H9 (cell line): ENCODE measurements around the gene AIF1L. TPM values are rescaled to one million over a fixed set of nuclear protein-coding genes. Genes with fewer than 3 reads are reported as not detected.

ENCODE experiments used
- DNase-seq: peaks from one replicate; pipeline ENCODE4 v3.0.0-alpha.2; 2017
- H2AFZ ChIP-seq: one replicate; pipeline ENCODE4 v1.6.1; 2013; ENCODE audit warnings: mild to moderate bottlenecking, low read length, control low read depth, moderate library complexity
- H2AK5ac ChIP-seq: 2 replicates; pipeline ENCODE4 v1.6.1; 2013; ENCODE audit warnings: low read length, control low read depth, mixed read lengths; ENCODE audit not compliant: insufficient read length
- H2BK120ac ChIP-seq: one replicate; pipeline ENCODE4 v1.6.1; 2013; ENCODE audit warnings: low read depth, mild to moderate bottlenecking, low read length, control low read depth, inconsistent platforms; ENCODE audit not compliant: poor library complexity, severe bottlenecking
- H2BK12ac ChIP-seq: 2 replicates; pipeline ENCODE4 v1.6.1; 2013; ENCODE audit warnings: low read length, control low read depth, mixed read lengths, low read depth; ENCODE audit not compliant: insufficient read length
- H2BK15ac ChIP-seq: 2 replicates; pipeline ENCODE4 v1.6.1; 2013; ENCODE audit warnings: low read depth, low read length, control low read depth
- H2BK20ac ChIP-seq: one replicate; pipeline ENCODE4 v1.6.1; 2013; ENCODE audit warnings: low read depth, mild to moderate bottlenecking, low read length, control low read depth, inconsistent platforms; ENCODE audit not compliant: poor library complexity, severe bottlenecking
- H2BK5ac ChIP-seq: 2 replicates; pipeline ENCODE4 v1.6.1; 2013; ENCODE audit warnings: low read length, control low read depth, mixed read lengths; ENCODE audit not compliant: insufficient read length
- H3K14ac ChIP-seq: 2 replicates; pipeline ENCODE4 v1.6.1; 2013; ENCODE audit warnings: low read length, control low read depth; ENCODE audit not compliant: insufficient read depth
- H3K18ac ChIP-seq: 2 replicates; pipeline ENCODE4 v1.6.1; 2013; ENCODE audit warnings: low read depth, mild to moderate bottlenecking, mixed read lengths, low read length, control low read depth; ENCODE audit not compliant: insufficient read length
- H3K23ac ChIP-seq: 2 replicates; pipeline ENCODE4 v1.6.1; 2013; ENCODE audit warnings: low read length, control low read depth, mixed read lengths, low read depth; ENCODE audit not compliant: insufficient read length
- H3K23me2 ChIP-seq: 2 replicates; pipeline ENCODE4 v1.6.1; 2013; ENCODE audit warnings: low read depth, mild to moderate bottlenecking, mixed read lengths, low read length, control low read depth; ENCODE audit not compliant: insufficient read length, poor library complexity, severe bottlenecking
- H3K27ac ChIP-seq: 2 replicates; pipeline ENCODE4 v1.5.1; 2013; ENCODE audit warnings: low read length, control low read depth, mixed read lengths, low read depth; ENCODE audit not compliant: insufficient read length
- H3K27me3 ChIP-seq: 2 replicates; pipeline ENCODE4 v1.6.1; 2013; ENCODE audit warnings: low read length, control low read depth, inconsistent platforms; ENCODE audit not compliant: insufficient read depth
- H3K4ac ChIP-seq: 2 replicates; pipeline ENCODE4 v1.6.1; 2013; ENCODE audit warnings: low read depth, mild to moderate bottlenecking, control low read depth, inconsistent platforms, low read length, moderate library complexity
- H3K4me1 ChIP-seq: 2 replicates; pipeline ENCODE4 v1.6.1; 2013; ENCODE audit warnings: low read length, control low read depth, inconsistent platforms; ENCODE audit not compliant: insufficient read depth
- H3K4me2 ChIP-seq: 2 replicates; pipeline ENCODE4 v1.6.1; 2013; ENCODE audit warnings: low read length, control low read depth, mixed read lengths; ENCODE audit not compliant: insufficient read length, insufficient read depth
- H3K56ac ChIP-seq: 2 replicates; pipeline ENCODE4 v1.6.1; 2013; ENCODE audit warnings: low read depth, mild to moderate bottlenecking, mixed read lengths, low read length, control low read depth; ENCODE audit not compliant: insufficient read length
- H3K79me1 ChIP-seq: 2 replicates; pipeline ENCODE4 v1.6.1; 2013; ENCODE audit warnings: low read depth, mild to moderate bottlenecking, moderate library complexity, low read length, control low read depth, inconsistent platforms; ENCODE audit not compliant: insufficient read depth, poor library complexity, severe bottlenecking
- H3K79me2 ChIP-seq: 2 replicates; pipeline ENCODE4 v1.6.1; 2013; ENCODE audit warnings: low read length, control low read depth, inconsistent platforms; ENCODE audit not compliant: insufficient read depth
- H3K9ac ChIP-seq: 2 replicates; pipeline ENCODE4 v1.6.1; 2013; ENCODE audit warnings: low read length, control low read depth, mixed read lengths; ENCODE audit not compliant: insufficient read length; ENCODE audit errors: extremely low read depth
- H3K9me3 ChIP-seq: one replicate; pipeline ENCODE4 v1.6.1; 2013; ENCODE audit warnings: low read depth, low read length, inconsistent platforms; ENCODE audit not compliant: control insufficient read depth
- H3T11ph ChIP-seq: one replicate; pipeline ENCODE4 v1.6.1; 2013; ENCODE audit warnings: mild to moderate bottlenecking, low read length, control low read depth, inconsistent platforms
- H4K20me1 ChIP-seq: one replicate; pipeline ENCODE4 v1.6.1; 2013; ENCODE audit not compliant: control insufficient read depth, insufficient read length, insufficient read depth
- H4K5ac ChIP-seq: 2 replicates; pipeline ENCODE4 v1.6.1; 2013; ENCODE audit warnings: low read depth, mild to moderate bottlenecking, mixed read lengths, low read length, control low read depth; ENCODE audit not compliant: insufficient read length
- H4K8ac ChIP-seq: replicated peaks from 2 replicates; pipeline ENCODE4 v1.6.1; 2013; ENCODE audit warnings: low read length, control low read depth, mixed read lengths, low read depth; ENCODE audit not compliant: insufficient read length
- H4K91ac ChIP-seq: 2 replicates; pipeline ENCODE4 v1.6.1; 2013; ENCODE audit warnings: low read depth, mild to moderate bottlenecking, moderate library complexity, mixed read lengths, low read length, control low read depth; ENCODE audit not compliant: insufficient read length
- H3K27ac Mint-ChIP-seq, 3 experiments: 2 replicates in 2 of 3; 3 replicates in 1 of 3; pipeline ENCODE4 v1.8.0; 2020 to 2021; ENCODE audit warnings: mixed read lengths in 3 of 3, mild to moderate bottlenecking in 1 of 3, moderate library complexity in 1 of 3
- H3K27me3 Mint-ChIP-seq: 2 replicates; pipeline ENCODE4 v1.8.0; 2021; ENCODE audit warnings: low read depth, mild to moderate bottlenecking, moderate library complexity, mixed read lengths
- H3K36me3 Mint-ChIP-seq, 3 experiments: 2 replicates in 2 of 3; 3 replicates in 1 of 3; pipeline ENCODE4 v1.8.0; 2020 to 2021; ENCODE audit warnings: low read depth in 3 of 3, mixed read lengths in 3 of 3; ENCODE audit not compliant: insufficient read depth in 1 of 3
- H3K4me1 Mint-ChIP-seq, 2 experiments: 2 replicates each; pipeline ENCODE4 v1.8.0; 2020; ENCODE audit warnings: mixed read lengths in 2 of 2
- H3K4me3 Mint-ChIP-seq, 2 experiments: 2 replicates in 1 of 2; 3 replicates in 1 of 2; pipeline ENCODE4 v1.8.0; 2020 to 2021; ENCODE audit warnings: mild to moderate bottlenecking in 2 of 2, mixed read lengths in 2 of 2, moderate library complexity in 1 of 2
- H3K9me3 Mint-ChIP-seq, 2 experiments: 2 replicates in 1 of 2; 3 replicates in 1 of 2; pipeline ENCODE4 v1.8.0; 2020; ENCODE audit warnings: mild to moderate bottlenecking in 2 of 2, mixed read lengths in 2 of 2, moderate library complexity in 1 of 2
- CTCF ChIP-seq: fragments of 200-600 bp; sonication (generic); conservative IDR thresholded peaks from 3 replicates; pipeline ENCODE4 v1.8.0; 2021; ENCODE audit warnings: antibody characterized with exemption, mild to moderate bottlenecking
- WGBS: extraction: QIAGEN DNeasy Blood & Tissue Kit; methylation state at CpG from one replicate; pipeline ENCODE4 v1.1.7; 2013; ENCODE audit warnings: missing lambda C conversion rate, low lambda C conversion rate, mixed read lengths; ENCODE audit not compliant: insufficient read length; ENCODE audit errors: extremely low coverage; 5-methylcytosine and 5-hydroxymethylcytosine counted together
- total RNA-seq: library from RNA; stranded (reverse); gene quantifications from 2 replicates; pipeline ENCODE4 v1.2.1, GENCODE V29; 2021

The AIF1L gene
- total RNA-seq, 1 experiment from 2014 or later, result 122 TPM

DNA sequence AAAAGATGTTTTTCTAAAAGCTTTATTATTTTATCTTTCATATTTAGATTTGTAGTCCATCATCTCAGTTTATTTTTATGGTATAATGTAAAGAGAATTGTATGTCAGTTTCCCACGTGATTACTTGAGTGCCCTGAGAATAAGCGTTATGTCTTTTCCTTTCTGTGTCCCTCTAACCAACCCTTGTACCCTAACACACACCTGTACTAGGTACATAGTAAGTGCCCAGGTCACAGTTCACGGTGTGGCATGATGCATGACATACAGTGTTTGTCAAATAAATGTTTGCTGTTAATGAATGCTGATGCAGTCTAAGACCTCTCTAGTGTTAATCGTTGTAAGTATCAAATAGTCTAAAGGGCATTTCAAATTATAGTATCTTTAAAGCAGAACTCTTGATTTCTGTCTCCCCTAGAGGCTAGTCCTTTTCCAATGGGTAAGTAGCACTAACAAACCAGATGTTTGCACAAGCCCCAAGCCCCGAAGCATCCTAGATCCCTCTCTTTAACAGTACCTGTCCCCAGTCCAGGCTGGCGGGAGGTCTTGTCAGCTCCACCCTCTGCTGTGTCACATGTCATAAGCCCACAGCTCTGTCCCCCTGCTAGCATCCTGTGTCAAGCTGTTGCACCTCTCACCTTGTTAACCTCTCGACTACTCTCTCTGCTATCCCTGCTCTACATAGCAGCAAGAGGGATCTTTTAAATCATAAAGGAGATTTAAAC is 52.8 kb downstream of the AIF1L start:
- no peak overlapping the region for H4K8ac ChIP-seq
- no peak overlapping the region for H4K91ac ChIP-seq
- no peak overlapping the region for H3K9ac ChIP-seq
- peaks cover 5% of the 10 kb centered on the region for H3K79me1 ChIP-seq
- H3K79me2 ChIP-seq, result no peaks in the 10 kb centered on the region
- H2AFZ ChIP-seq, result no peak overlapping the region
- no peak overlapping the region for H3K56ac ChIP-seq
- no peak for TF ChIP-seq CTCF
- WGBS, result no CpG with 5 or more reads among the region's 7 CpGs
- no peak overlapping the region for H3K14ac ChIP-seq
- H2BK12ac ChIP-seq, result no peak overlapping the region
- no peak overlapping the region for H3K4me2 ChIP-seq
- no peaks in the 10 kb centered on the region for H3K9me3 ChIP-seq
- H3K4ac ChIP-seq, result no peak overlapping the region
- H3T11ph ChIP-seq, result no peak overlapping the region
- Mint-ChIP-seq H3K4me1 (peaks cover 0 to 7% of the 10 kb centered on the region in 2 experiments; a peak in 2 of 4 replicates), H3K9me3 (no peaks in the 10 kb centered on the region), H3K27me3 (no peaks in the 10 kb centered on the region), H3K27ac (peak overlapping the region in 1 of 3 experiments; percentile 67; a peak in 4 of 7 replicates), H3K36me3 (peaks cover 33 to 91% (median 87%) of the 10 kb centered on the region in 3 experiments; a peak in 6 of 7 replicates), H3K4me3 (no peak overlapping the region)
- no peaks in the 10 kb centered on the region for H3K23me2 ChIP-seq
- no peak overlapping the region for H4K5ac ChIP-seq
- H2BK20ac ChIP-seq, result no peak overlapping the region
- no peak for DNase-seq
- H3K27me3 ChIP-seq, result no peaks in the 10 kb centered on the region
- H2BK120ac ChIP-seq, result no peak overlapping the region
- no peaks in the 10 kb centered on the region for H4K20me1 ChIP-seq
- no peak overlapping the region for H2BK15ac ChIP-seq
- H3K4me1 ChIP-seq, result no peaks in the 10 kb centered on the region
- no peak overlapping the region for H3K23ac ChIP-seq
- no peak overlapping the region for H2BK5ac ChIP-seq
- no peak overlapping the region for H3K27ac ChIP-seq
- no peak overlapping the region for H3K18ac ChIP-seq
- H2AK5ac ChIP-seq, result no peak overlapping the region
